IMR-90 (cell line): ENCODE measurements around the gene ARID4B. TPM values are rescaled to one million over a fixed set of nuclear protein-coding genes. Genes with fewer than 3 reads are reported as not detected.

Experiments used
- ATAC-seq: fragments of 200-7000 bp; cut with Tn5 transposase; 2 replicates; pipeline ENCODE4 v1.9.1; 2020; ENCODE audit warnings: low read depth, mild to moderate bottlenecking, moderate library complexity
- BruUV-seq: library from RNA; stranded (reverse); fragments of 400-500 nt; replicated peaks from 2 replicates; lab custom pipeline; 2021; lab: Mats Ljungman, UMichigan
- CTCF ChIA-PET: fragments of 300-600 bp; formaldehyde crosslinking; extraction: SDS; loops from one replicate; lab custom pipeline; 2021; ENCODE audit warnings: antibody characterized with exemption; lab: Yijun Ruan, JAX
- POLR2A ChIA-PET: fragments of 300-600 bp; sonication (Branson Sonifier 250); formaldehyde crosslinking; loops from one replicate; lab custom pipeline; 2022; ENCODE audit warnings: antibody characterized with exemption; ENCODE audit not compliant: unreplicated experiment; lab: Charles Lee
- DNase-seq: peaks from one replicate; pipeline ENCODE4 v3.0.0; 2013
- H2AFZ ChIP-seq: replicated peaks from 2 replicates; pipeline ENCODE3; 2013; ENCODE audit warnings: low read length, mild to moderate bottlenecking; ENCODE audit not compliant: poor library complexity
- H2AK5ac ChIP-seq: 2 replicates; pipeline ENCODE4 v1.6.1; 2013; ENCODE audit warnings: low read depth, low read length, inconsistent platforms
- H2AK9ac ChIP-seq: replicated peaks from 2 replicates; pipeline ENCODE3; 2013; ENCODE audit warnings: mild to moderate bottlenecking, low read depth, low read length, moderate library complexity; ENCODE audit not compliant: poor library complexity
- H2BK120ac ChIP-seq: 2 replicates; pipeline ENCODE4 v1.6.1; 2013; ENCODE audit warnings: low read depth, low read length, inconsistent platforms
- H2BK15ac ChIP-seq: 3 replicates; pipeline ENCODE4 v1.6.1; 2013; ENCODE audit warnings: low read depth, low read length, inconsistent platforms
- H2BK20ac ChIP-seq: 2 replicates; pipeline ENCODE4 v1.6.1; 2013; ENCODE audit warnings: low read depth, mild to moderate bottlenecking, inconsistent platforms, low read length, moderate library complexity
- H2BK5ac ChIP-seq: 2 replicates; pipeline ENCODE4 v1.6.1; 2013; ENCODE audit warnings: mild to moderate bottlenecking, low read depth, low read length, inconsistent platforms; ENCODE audit not compliant: poor library complexity, severe bottlenecking
- H3K14ac ChIP-seq: replicated peaks from 2 replicates; pipeline ENCODE4 v1.6.1; 2013; ENCODE audit warnings: low read depth, low read length, inconsistent platforms
- H3K18ac ChIP-seq: 2 replicates; pipeline ENCODE4 v1.6.1; 2013; ENCODE audit warnings: low read depth, low read length, control low read depth
- H3K23ac ChIP-seq: 2 replicates; pipeline ENCODE4 v1.6.1; 2013; ENCODE audit warnings: low read depth, low read length, inconsistent platforms
- H3K27ac ChIP-seq: 2 replicates; pipeline ENCODE4 v1.5.1; 2013; ENCODE audit warnings: mild to moderate bottlenecking, control low read depth, low read length; ENCODE audit not compliant: insufficient read depth
- H3K27me3 ChIP-seq: 2 replicates; pipeline ENCODE4 v1.6.1; 2013; ENCODE audit warnings: low read length; ENCODE audit not compliant: control insufficient read depth, insufficient read depth
- H3K36me3 ChIP-seq: 2 replicates; pipeline ENCODE4 v1.6.1; 2013; ENCODE audit warnings: low read length, mixed read lengths; ENCODE audit not compliant: control insufficient read depth, insufficient read depth
- H3K4ac ChIP-seq: 2 replicates; pipeline ENCODE4 v1.6.1; 2013; ENCODE audit warnings: low read depth, low read length, inconsistent platforms
- H3K4me1 ChIP-seq: 2 replicates; pipeline ENCODE4 v1.6.1; 2013; ENCODE audit warnings: low read length, mixed read lengths; ENCODE audit not compliant: control insufficient read depth, insufficient read depth
- H3K4me2 ChIP-seq: 2 replicates; pipeline ENCODE4 v1.6.1; 2013; ENCODE audit warnings: low read depth, mild to moderate bottlenecking, control low read depth, low read length, moderate library complexity
- H3K4me3 ChIP-seq: 2 replicates; pipeline ENCODE4 v1.5.1; 2013; ENCODE audit warnings: low read depth, mild to moderate bottlenecking, control low read depth, low read length, moderate library complexity; ENCODE audit not compliant: insufficient read depth
- H3K56ac ChIP-seq: 2 replicates; pipeline ENCODE4 v1.6.1; 2013; ENCODE audit warnings: low read length, inconsistent platforms; ENCODE audit not compliant: insufficient read depth; ENCODE audit errors: extremely low read depth
- H3K79me1 ChIP-seq, 2 experiments: 2 replicates each; pipeline ENCODE4 v1.6.1; 2013; ENCODE audit warnings: low read length in 2 of 2, inconsistent platforms in 1 of 2, low read depth in 1 of 2
- H3K9ac ChIP-seq: 2 replicates; pipeline ENCODE4 v1.6.1; 2013; ENCODE audit warnings: low read depth, low read length, control low read depth
- H3K9me1 ChIP-seq: 2 replicates; pipeline ENCODE4 v1.6.1; 2013; ENCODE audit warnings: low read length, inconsistent platforms; ENCODE audit not compliant: insufficient read depth
- H3K9me3 ChIP-seq: 2 replicates; pipeline ENCODE4 v1.6.1; 2013; ENCODE audit warnings: low read length; ENCODE audit not compliant: control insufficient read depth, insufficient read depth
- H4K20me1 ChIP-seq: 2 replicates; pipeline ENCODE4 v1.6.1; 2013; ENCODE audit warnings: low read length, inconsistent platforms; ENCODE audit not compliant: insufficient read depth
- H4K5ac ChIP-seq: 2 replicates; pipeline ENCODE4 v1.6.1; 2013; ENCODE audit warnings: mild to moderate bottlenecking, low read depth, low read length, control low read depth
- H4K8ac ChIP-seq, 2 experiments: 2 replicates each; pipeline ENCODE4 v1.6.1; 2013; ENCODE audit warnings: low read depth in 2 of 2, low read length in 2 of 2, control low read depth in 1 of 2, inconsistent platforms in 1 of 2
- H4K91ac ChIP-seq: 2 replicates; pipeline ENCODE4 v1.6.1; 2013; ENCODE audit warnings: low read depth, low read length, inconsistent platforms; ENCODE audit not compliant: insufficient read depth
- POLR2A ChIP-seq: IDR thresholded peaks from 2 replicates; pipeline ENCODE4 v1.6.1; 2012; ENCODE audit warnings: mild to moderate bottlenecking, low read depth, low read length
- RAD21 ChIP-seq: IDR thresholded peaks from 2 replicates; pipeline ENCODE4 v1.6.1; 2012; ENCODE audit warnings: low read length, improper control_type of control experiment
- RCOR1 ChIP-seq: IDR thresholded peaks from 2 replicates; pipeline ENCODE4 v1.6.1; 2012; ENCODE audit warnings: mild to moderate bottlenecking, low read length, improper control_type of control experiment; ENCODE audit not compliant: insufficient replicate concordance
- WGBS, 2 experiments: methylation state at CpG; one replicate each; pipeline versions ENCODE4 v1.1.5 to v1.1.7; 2013; ENCODE audit warnings: missing lambda C conversion rate in 2 of 2; ENCODE audit not compliant: insufficient read length in 1 of 2; ENCODE audit errors: extremely low coverage in 2 of 2; 5-methylcytosine and 5-hydroxymethylcytosine counted together
- dilution Hi-C: fragments of 300-500 bp; cut with HindIII; formaldehyde crosslinking; loops from one replicate; pipeline ENCODE4 v1.14.3; 2018; ENCODE audit warnings: low sequenced_read_pairs; ENCODE audit not compliant: unreplicated experiment
- in situ Hi-C: fragments of 300-500 bp; cut with MboI; formaldehyde crosslinking; loops from 3 replicates; pipeline ENCODE4 v1.14.3; 2019; ENCODE audit warnings: low sequenced_read_pairs, inconsistent platforms, mixed read lengths
- intact Hi-C: fragments of 100-400 bp; cut with micrococcal nuclease; formaldehyde crosslinking; loops from 2 replicates; pipeline ENCODE4 v1.10.0; 2022
- polyA plus RNA-seq, 3 experiments: library from polyadenylated mRNA; depleted of rRNA; stranded (reverse); fragments of >200 nt; gene quantifications; 2 replicates each; pipeline ENCODE4 v1.2.3, GENCODE V29; 2012; ENCODE audit warnings: low replicate concordance in 1 of 3
- total RNA-seq: library from RNA; depleted of rRNA; stranded (reverse); fragments of >200 nt; gene quantifications from 2 replicates; pipeline ENCODE4 v1.2.3, GENCODE V29; 2012

The ARID4B gene
- total and polyA plus RNA-seq, 2 of the 4 experiments (the other 2 are of a cell fraction), result 8.5 to 16.0 TPM

- Histone ChIP-seq H3K79me1 (peaks cover 38 to 54% of the 10 kb centered on the region in 2 experiments), H3K18ac (no peak overlapping the region), H3K9ac (no peak overlapping the region), H2AK9ac (no peak overlapping the region), H3K36me3 (peaks cover 32% of the 10 kb centered on the region), H2BK5ac (no peak overlapping the region), H3K4me3 (no peak overlapping the region), H4K20me1 (no peaks in the 10 kb centered on the region), H3K14ac (no peak overlapping the region), H2BK15ac (no peak overlapping the region), H2AFZ (no peak overlapping the region), H2BK20ac (no peak overlapping the region), H3K4ac (no peak overlapping the region), H3K27me3 (no peaks in the 10 kb centered on the region), H2BK120ac (no peak overlapping the region), H4K91ac (no peak overlapping the region), H3K27ac (no peak overlapping the region), H2AK5ac (no peak overlapping the region), H4K8ac (0 out of 4 replicates have a peak overlapping the region, but pooled peaks of 1 of the 2 experiments have one; percentile 21), H3K4me2 (no peak overlapping the region), H3K4me1 (peaks cover 2% of the 10 kb centered on the region), H3K56ac (no peak overlapping the region), H4K5ac (no peak overlapping the region), H3K9me3 (no peaks in the 10 kb centered on the region), H3K9me1 (peaks cover 15% of the 10 kb centered on the region), H3K23ac (no peak overlapping the region)
- no TSS peak for BruUV-seq
- DNase-seq, result no peak
- dilution Hi-C loops (no loop called here), intact Hi-C loops (no loop called here), in situ Hi-C loops (no loop called here)
- ATAC-seq, result no peak
- TF ChIP-seq POLR2A (no peak), RCOR1 (no peak), RAD21 (no peak)
- CTCF ChIA-PET, result no interaction called here
- POLR2A ChIA-PET, result interaction anchor here (0.6 kb wide), 3 partner anchors 31 to 145 kb away, joined by 3 to 5 read pairs (median 4); no protein-coding TSS in a partner anchor
- 88% methylated on average over 1 of the region's 6 CpGs; no CpG with 5 or more reads in 1 of the 2 experiments for WGBS, 2 experiments
Observed at GRCh38 chr1:235158680-235159079, 169.3 kb downstream of the ARID4B start.
